Prostate gland (tissue), 2 donors: ENCODE measurements around the gene CLDN6. TPM values are rescaled to one million over a fixed set of nuclear protein-coding genes. Genes with fewer than 3 reads are reported as not detected.

Source experiments
- DNase-seq: peaks from one replicate; pipeline ENCODE4 v3.0.0-alpha.2; 2019; ENCODE audit warnings: low spot score
- H3K27ac ChIP-seq, 2 donors: fragments of 200-600 bp; sonication (generic); 2 replicates each; pipeline ENCODE4 v1.5.1; 2017 to 2019
- H3K27me3 ChIP-seq: fragments of 200-600 bp; sonication (generic); replicated peaks from 2 replicates; pipeline ENCODE4 v1.5.1; 2019; ENCODE audit not compliant: insufficient read depth
- H3K36me3 ChIP-seq, 2 donors: fragments of 200-600 bp; sonication (generic); 1 replicate in 1 of 2; 2 replicates in 1 of 2; pipeline versions ENCODE4 v1.5.1 to v1.8.1; 2017 to 2019
- H3K4me1 ChIP-seq: fragments of 200-600 bp; sonication (generic); replicated peaks from 2 replicates; pipeline ENCODE4 v1.5.1; 2019
- H3K4me3 ChIP-seq, 2 donors: fragments of 200-600 bp; sonication (generic); 2 replicates each; pipeline ENCODE4 v1.5.1; 2017 to 2019
- H3K9me3 ChIP-seq: fragments of 200-600 bp; sonication (generic); 2 replicates; pipeline ENCODE4 v1.5.1; 2017
- POLR2A ChIP-seq: fragments of 450-650 bp; IDR thresholded peaks from one replicate; pipeline ENCODE4 v1.6.1; 2016; ENCODE audit warnings: antibody characterized with exemption, mild to moderate bottlenecking
- POLR2AphosphoS5 ChIP-seq: sonication (generic); formaldehyde crosslinking; IDR thresholded peaks from one replicate; pipeline ENCODE4 v1.6.1; 2017; ENCODE audit warnings: antibody characterized with exemption
- WGBS: methylation state at CpG from one replicate; pipeline ENCODE4 v1.1.5; 2018; 5-methylcytosine and 5-hydroxymethylcytosine counted together
- intact Hi-C: fragments of 100-400 bp; cut with DNase I; formaldehyde crosslinking; loops from one replicate; pipeline ENCODE4 v1.14.2; 2022
- total RNA-seq, 2 donors: library from RNA; depleted of rRNA; stranded (reverse); fragments of >200 nt; gene quantifications; one replicate each; pipeline ENCODE4 v1.1.0, GENCODE V29; 2016
- TF ChIP-seq, protein P1 (sequence below), 4 experiments: fragments of 200-600 bp in 2 of 4; fragments of 450-650 bp in 2 of 4; sonication (generic) in 2 of 4; IDR thresholded peaks; 1 replicate in 3 of 4; 2 replicates in 1 of 4; pipeline ENCODE4 v1.5.1; 2016 to 2019; ENCODE audit warnings: antibody characterized with exemption in 4 of 4, mild to moderate bottlenecking in 2 of 4, moderate library complexity in 2 of 4

The CLDN6 gene
- total RNA-seq, 2 donors from 2014 or later: 0.14 TPM; not detected in 1

DNA sequence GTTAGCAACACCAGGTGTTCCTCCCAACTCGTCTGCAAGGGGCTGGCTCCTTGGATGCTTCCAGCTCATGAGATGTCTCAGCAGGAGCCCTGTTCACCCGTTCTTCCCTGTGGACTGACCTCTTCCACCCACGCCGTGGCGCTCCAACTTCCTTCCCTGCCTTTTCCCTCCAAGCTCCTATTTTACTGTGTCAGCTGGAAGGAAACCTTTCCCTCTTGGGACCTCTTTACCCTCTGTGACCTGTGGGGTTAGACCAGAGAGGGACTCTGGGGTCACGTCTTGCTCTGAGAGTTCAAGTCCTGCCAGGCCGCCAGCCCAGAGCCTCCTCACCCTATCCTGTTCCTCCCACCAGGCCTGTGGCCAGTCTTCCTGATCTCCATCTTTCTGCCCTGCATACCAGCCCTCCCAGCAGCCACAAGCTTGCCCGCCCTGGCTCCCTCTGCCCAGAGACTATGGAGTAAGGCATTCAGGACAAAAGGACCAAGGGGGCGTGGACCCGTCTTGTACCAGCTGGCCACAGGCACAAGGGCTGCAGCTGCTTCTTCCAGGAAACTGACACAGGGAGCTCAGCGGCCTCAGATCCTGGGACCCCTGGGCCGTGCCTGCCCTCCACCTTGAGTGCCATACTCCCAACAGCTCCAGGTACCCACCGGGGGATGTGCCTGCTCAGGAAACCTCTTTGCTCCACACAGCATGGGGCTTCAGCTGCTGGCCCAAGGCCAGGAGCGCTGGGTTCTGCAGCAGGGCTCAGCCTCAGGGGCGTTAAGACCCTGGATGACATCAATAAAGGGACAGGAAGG lies 45.8 kb downstream of the CLDN6 start:
- TF ChIP-seq POLR2AphosphoS5 (no peak), POLR2A (no peak)
- TF ChIP-seq, protein P1, sequence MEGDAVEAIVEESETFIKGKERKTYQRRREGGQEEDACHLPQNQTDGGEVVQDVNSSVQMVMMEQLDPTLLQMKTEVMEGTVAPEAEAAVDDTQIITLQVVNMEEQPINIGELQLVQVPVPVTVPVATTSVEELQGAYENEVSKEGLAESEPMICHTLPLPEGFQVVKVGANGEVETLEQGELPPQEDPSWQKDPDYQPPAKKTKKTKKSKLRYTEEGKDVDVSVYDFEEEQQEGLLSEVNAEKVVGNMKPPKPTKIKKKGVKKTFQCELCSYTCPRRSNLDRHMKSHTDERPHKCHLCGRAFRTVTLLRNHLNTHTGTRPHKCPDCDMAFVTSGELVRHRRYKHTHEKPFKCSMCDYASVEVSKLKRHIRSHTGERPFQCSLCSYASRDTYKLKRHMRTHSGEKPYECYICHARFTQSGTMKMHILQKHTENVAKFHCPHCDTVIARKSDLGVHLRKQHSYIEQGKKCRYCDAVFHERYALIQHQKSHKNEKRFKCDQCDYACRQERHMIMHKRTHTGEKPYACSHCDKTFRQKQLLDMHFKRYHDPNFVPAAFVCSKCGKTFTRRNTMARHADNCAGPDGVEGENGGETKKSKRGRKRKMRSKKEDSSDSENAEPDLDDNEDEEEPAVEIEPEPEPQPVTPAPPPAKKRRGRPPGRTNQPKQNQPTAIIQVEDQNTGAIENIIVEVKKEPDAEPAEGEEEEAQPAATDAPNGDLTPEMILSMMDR (IDR thresholded peaks at IDR 0.05): no peak
- 69% methylated on average over 14 of the region's 15 CpGs for WGBS
- H3K36me3 ChIP-seq: no peaks in the 10 kb centered on the region
- H3K4me1 ChIP-seq: peaks cover 33% of the 10 kb centered on the region
- H3K4me3 ChIP-seq: no peak overlapping the region
- intact Hi-C loops: no loop called here
- no peaks in the 10 kb centered on the region for H3K27me3 ChIP-seq
- no peaks in the 10 kb centered on the region for H3K9me3 ChIP-seq
- no peak for DNase-seq
- peak overlapping the region; percentile 54 for H3K27ac ChIP-seq

DNA sequence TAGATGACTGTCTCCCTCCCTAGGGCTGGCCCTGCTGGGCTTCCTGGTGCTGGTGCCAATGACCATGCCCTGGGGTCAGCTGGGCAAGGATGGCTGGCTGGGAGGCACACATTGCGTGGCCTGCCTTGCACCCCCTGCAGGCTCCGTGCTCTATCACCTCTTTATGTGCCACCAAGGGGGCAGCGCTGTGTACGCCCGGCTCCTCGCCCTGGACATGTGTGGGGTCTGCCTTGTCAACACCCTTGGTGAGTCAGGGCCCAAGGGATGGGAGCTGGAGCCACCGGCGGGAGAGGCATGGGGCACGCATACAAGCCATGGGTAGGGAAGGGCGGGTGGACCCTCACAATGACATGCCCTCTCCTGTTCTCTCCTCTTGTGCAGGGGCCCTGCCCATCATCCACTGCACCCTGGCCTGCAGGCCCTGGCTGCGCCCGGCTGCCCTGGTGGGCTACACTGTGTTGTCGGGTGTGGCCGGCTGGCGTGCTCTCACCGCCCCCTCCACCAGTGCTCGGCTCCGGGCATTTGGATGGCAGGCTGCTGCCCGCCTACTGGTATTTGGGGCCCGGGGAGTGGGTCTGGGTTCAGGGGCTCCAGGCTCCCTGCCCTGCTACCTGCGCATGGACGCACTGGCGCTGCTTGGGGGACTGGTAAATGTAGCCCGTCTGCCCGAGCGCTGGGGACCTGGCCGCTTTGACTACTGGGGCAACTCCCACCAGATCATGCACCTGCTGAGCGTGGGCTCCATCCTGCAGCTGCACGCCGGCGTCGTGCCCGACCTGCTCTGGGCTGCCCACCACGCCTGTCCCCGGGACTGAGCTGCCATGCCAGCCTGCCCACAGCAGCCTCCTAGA lies 46.6 kb downstream of the CLDN6 start:
- WGBS: 87% methylated on average over 28 of the region's 35 CpGs
- Histone ChIP-seq H3K4me1 (peaks cover 33% of the 10 kb centered on the region), H3K27me3 (no peaks in the 10 kb centered on the region), H3K9me3 (no peaks in the 10 kb centered on the region), H3K27ac (no peak overlapping the region), H3K4me3 (no peak overlapping the region), H3K36me3 (no peaks in the 10 kb centered on the region)
- intact Hi-C loops: no loop called here
- DNase-seq: no peak
- TF ChIP-seq POLR2AphosphoS5: no peak
- TF ChIP-seq POLR2A: no peak
- TF ChIP-seq, protein P1 (IDR thresholded peaks at IDR 0.05): no peak

DNA sequence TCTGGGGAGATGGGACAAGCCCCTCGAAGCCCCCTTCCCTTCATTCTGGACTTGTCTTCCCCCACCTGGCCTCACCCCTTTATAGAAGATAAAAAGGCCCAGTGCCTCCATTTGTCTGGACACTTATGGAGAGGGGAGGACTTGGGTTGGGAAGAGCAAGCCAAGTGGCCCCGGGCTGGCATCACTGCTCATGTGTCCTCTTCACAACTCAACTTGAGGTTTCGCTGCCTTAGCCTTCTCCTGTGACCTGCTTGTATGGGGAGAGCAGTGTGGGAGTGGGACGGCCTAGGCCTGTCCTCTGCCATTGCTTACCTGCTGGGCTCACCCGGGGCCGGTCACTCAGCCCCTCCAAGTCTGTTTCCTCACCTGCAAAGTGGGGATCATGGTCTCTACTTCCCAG lies 47.4 kb downstream of the CLDN6 start:
- H3K36me3 ChIP-seq: no peaks in the 10 kb centered on the region
- peaks cover 33% of the 10 kb centered on the region for H3K4me1 ChIP-seq
- peak overlapping the region in 1 of 2 donors; percentile 71 for H3K4me3 ChIP-seq
- no peak for DNase-seq
- H3K9me3 ChIP-seq: no peaks in the 10 kb centered on the region
- intact Hi-C loops: no loop called here
- no peak for TF ChIP-seq POLR2A
- no peak for TF ChIP-seq POLR2AphosphoS5
- TF ChIP-seq, protein P1 (IDR thresholded peaks at IDR 0.05): no peak
- no peaks in the 10 kb centered on the region for H3K27me3 ChIP-seq
- WGBS: 77% methylated on average over 6 of the region's 6 CpGs
- peak overlapping the region; percentile 23 to 67 for H3K27ac ChIP-seq

DNA sequence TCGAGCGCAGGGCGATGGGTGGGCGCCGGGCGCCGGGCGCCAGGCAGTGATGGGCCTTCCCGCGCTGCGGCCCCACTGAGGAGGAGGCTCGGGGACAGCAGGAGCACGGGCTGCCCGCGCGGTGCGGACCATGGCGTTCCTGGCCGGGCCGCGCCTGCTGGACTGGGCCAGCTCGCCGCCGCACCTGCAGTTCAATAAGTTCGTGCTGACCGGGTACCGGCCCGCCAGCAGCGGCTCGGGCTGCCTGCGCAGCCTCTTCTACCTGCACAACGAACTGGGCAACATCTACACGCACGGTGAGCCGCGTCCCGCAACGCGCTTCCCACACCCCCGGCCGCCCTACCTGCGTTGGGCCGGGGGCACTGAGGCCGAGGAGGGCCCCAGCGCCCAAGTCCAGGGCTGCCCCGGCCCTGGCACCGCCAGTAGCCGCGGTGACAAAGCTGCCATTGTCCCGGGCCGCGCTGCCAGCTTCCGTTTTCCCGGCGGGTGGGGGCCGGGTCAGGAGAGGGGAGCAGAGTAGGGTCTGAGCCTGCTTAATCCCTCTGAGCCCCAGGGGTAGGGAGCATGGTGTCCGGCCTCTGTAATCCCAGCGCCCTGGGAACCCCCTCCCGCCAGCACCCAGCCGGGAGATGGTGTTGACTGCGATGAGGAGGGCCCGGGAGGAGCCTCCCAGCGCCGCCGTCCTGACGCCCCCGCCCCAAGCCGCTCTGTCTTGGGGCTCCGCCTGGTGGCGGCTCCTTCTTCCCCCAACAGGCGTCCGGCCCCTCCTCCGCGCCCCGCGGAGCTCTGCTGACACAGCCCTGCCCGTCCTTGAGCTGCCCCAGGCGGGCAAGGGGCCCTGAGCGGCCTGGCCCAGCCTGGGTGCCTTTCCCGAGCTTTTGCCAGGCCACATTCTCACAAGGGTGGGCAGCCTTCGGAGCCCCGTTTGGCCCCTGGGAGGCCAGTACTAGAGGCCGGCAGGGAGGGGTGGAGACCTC lies 48.1 kb downstream of the CLDN6 start:
- H3K27me3 ChIP-seq: no peaks in the 10 kb centered on the region

More for the DNA sequence above, 48.1 kb downstream of the CLDN6 start:
- no peaks in the 10 kb centered on the region for H3K36me3 ChIP-seq
- intact Hi-C loops: no loop called here
- no peaks in the 10 kb centered on the region for H3K9me3 ChIP-seq
- H3K4me1 ChIP-seq: peaks cover 33% of the 10 kb centered on the region
- H3K4me3 ChIP-seq: peak overlapping the region; percentile 41 to 71
- TF ChIP-seq POLR2A (no peak), POLR2AphosphoS5 (no peak)
- TF ChIP-seq, protein P1 (IDR thresholded peaks at IDR 0.05): peak in 3 of 4 experiments; percentile 33 to 63 (median 59)
- peak overlapping the region; percentile 23 to 67 for H3K27ac ChIP-seq
- 6% methylated on average over 29 of the region's 83 CpGs for WGBS
- DNase-seq: peak; percentile 50
